ENCODE data around the gene CHAC1. TPM values are rescaled to one million over a fixed set of nuclear protein-coding genes. Genes with fewer than 3 reads are reported as not detected.

CHAC1 gene
- total RNA-seq, 1 donor from 2014 or later, result 28.5 TPM

DNA sequence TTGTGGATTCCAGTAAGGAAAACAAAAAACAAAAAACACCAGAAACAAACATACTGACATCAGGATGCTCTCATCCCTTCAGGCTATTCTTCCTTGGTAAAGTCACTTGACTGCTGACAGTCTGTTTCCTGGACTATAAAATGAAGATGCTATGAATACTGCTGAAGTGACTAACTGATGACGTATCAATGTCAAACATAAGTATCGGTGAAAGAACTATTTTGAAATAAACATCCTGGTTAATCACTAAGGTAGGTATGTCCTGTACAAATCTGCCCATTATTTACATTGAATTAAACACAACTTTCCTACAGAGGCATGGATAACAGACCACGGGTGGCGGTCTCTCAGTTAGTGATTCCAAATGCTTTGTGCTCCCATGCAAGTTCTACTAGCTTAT, 45.9 kb downstream of the CHAC1 start:
- H3K4me1 ChIP-seq, result peaks cover 0 to 7% of the 10 kb centered on the region in 2 donors
- intact Hi-C loops (cut with DNase I), result no loop called here
- no peak for DNase-seq (ENCODE audit: low spot score in 2 of 2)
- H3K9me3 ChIP-seq, result no peaks in the 10 kb centered on the region
- no peak overlapping the region for H3K4me3 ChIP-seq
- no peak for TF ChIP-seq CTCF (IDR thresholded peaks at IDR 0.05)
- no peaks in the 10 kb centered on the region for H3K27me3 ChIP-seq
- peaks cover 24 to 60% of the 10 kb centered on the region in 2 donors for H3K36me3 ChIP-seq
- no peak overlapping the region for H3K27ac ChIP-seq

DNA sequence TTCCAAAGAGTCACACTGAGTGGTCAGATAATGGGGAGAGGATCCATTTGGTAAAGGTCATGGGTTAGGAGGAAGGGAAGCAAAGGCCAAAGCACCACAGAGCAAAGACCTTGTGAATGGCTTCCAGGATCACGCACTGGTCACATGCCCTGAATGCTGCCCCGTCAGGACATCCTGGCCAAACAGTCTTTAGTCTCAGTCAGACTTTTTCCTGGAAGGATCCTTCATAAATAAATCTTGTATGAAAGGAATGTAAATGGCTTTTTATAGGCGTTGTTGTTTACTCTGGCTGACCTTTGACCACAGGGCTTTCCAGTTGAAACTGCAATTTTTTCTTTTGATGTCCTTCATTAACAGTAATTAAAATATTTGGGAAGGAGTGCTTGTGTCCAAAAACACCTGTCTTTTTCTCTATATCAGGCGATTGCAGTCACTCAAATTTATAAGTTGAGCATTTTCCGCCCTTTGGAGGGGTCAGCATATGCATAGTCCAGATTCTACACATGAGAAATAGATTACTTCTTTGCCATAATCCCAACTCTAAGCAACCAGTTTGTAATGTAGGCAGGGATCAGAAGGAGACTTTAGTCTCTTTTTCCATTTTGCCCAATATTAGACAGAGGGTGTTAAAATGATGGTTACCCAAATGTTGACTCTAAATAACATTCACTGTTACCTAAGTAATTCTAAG, 48.4 kb downstream of the CHAC1 start:
- H3K36me3 ChIP-seq, result peaks cover 7 to 43% of the 10 kb centered on the region in 2 donors
- no peaks in the 10 kb centered on the region for H3K9me3 ChIP-seq
- DNase-seq (ENCODE audit: low spot score in 2 of 2), result no peak
- peak overlapping the region; percentile 5 to 35 for H3K27ac ChIP-seq
- peaks cover 0 to 13% of the 10 kb centered on the region in 2 donors for H3K4me1 ChIP-seq
- TF ChIP-seq CTCF (IDR thresholded peaks at IDR 0.05), result no peak
- H3K4me3 ChIP-seq, result no peak overlapping the region
- no peaks in the 10 kb centered on the region for H3K27me3 ChIP-seq
- intact Hi-C loops (cut with DNase I), result no loop called here

- H3K4me1 ChIP-seq, result peaks cover 0 to 13% of the 10 kb centered on the region in 2 donors
- intact Hi-C loops (cut with DNase I), result no loop called here
- H3K36me3 ChIP-seq, result peaks cover 0 to 23% of the 10 kb centered on the region in 2 donors
- no peak overlapping the region for H3K4me3 ChIP-seq
- no peak for TF ChIP-seq CTCF (IDR thresholded peaks at IDR 0.05)
- H3K27me3 ChIP-seq, result no peaks in the 10 kb centered on the region
- no peak for DNase-seq (ENCODE audit: low spot score in 2 of 2)
- H3K27ac ChIP-seq, result no peak overlapping the region
- no peaks in the 10 kb centered on the region for H3K9me3 ChIP-seq
Measured at GRCh38 chr15:41004490-41004889, 51.2 kb downstream of the CHAC1 start.

Other genes starting within 250 kb of the CHAC1 start
- gene RMDN3, start 198.2 kb upstream of the CHAC1 start, total RNA-seq, result 6.0 TPM
- 26.4 TPM for gene GCHFR, start 189.4 kb upstream of the CHAC1 start, total RNA-seq
- gene C15orf62, start 183.5 kb upstream of the CHAC1 start, total RNA-seq, result not detected
- 61.0 TPM for gene ZFYVE19, start 146.4 kb upstream of the CHAC1 start, total RNA-seq
- gene DNAJC17, start 146.0 kb upstream of the CHAC1 start, total RNA-seq, result 26.2 TPM
- gene PPP1R14D, start 124.8 kb upstream of the CHAC1 start, total RNA-seq, result not detected
- 1.5 TPM for gene SPINT1, start 109.4 kb upstream of the CHAC1 start, total RNA-seq
- not detected for gene RHOV, start 79.2 kb upstream of the CHAC1 start, total RNA-seq
- gene VPS18, start 59.0 kb upstream of the CHAC1 start, total RNA-seq, result 51.8 TPM
- 30.2 TPM for gene DLL4, start 24.1 kb upstream of the CHAC1 start, total RNA-seq
- 57.8 TPM for gene INO80, start 162.8 kb downstream of the CHAC1 start, total RNA-seq

All from ascending aorta (tissue), 2 donors.